RCC 7860 (cell line): ENCODE measurements around the gene THADA.

ENCODE experiments used
- DNase-seq: peaks from one replicate; pipeline ENCODE4 v3.0.0-alpha.2; 2015; ENCODE audit warnings: low spot score
- FAIRE-seq: peaks from 2 replicates; lab custom pipeline; 2012; peaks lifted over from hg19 to GRCh38; lab: Jason Lieb, UNC

Gene THADA

GRCh38 chr2:43267381-43267780 lies 328.5 kb downstream of the THADA start:
- FAIRE-seq (no peak), DNase-seq (no peak)

GRCh38 chr2:43266711-43267111 lies 329.1 kb downstream of the THADA start:
- FAIRE-seq (no peak), DNase-seq (no peak)

GRCh38 chr2:43265421-43265820 lies 330.4 kb downstream of the THADA start:
- FAIRE-seq (no peak), DNase-seq (no peak)

- DNase-seq (no peak), FAIRE-seq (no peak)
Observed at GRCh38 chr2:43265001-43265400, 330.8 kb downstream of the THADA start.

GRCh38 chr2:43262951-43263350 lies 332.9 kb downstream of the THADA start:
- DNase-seq, result no peak
- FAIRE-seq, result no peak

- no peak for FAIRE-seq
- no peak for DNase-seq
Observed at GRCh38 chr2:43262239-43262638, 333.6 kb downstream of the THADA start.

GRCh38 chr2:43259512-43259911 lies 336.3 kb downstream of the THADA start:
- no peak for DNase-seq
- no peak for FAIRE-seq

GRCh38 chr2:43258547-43259156 lies 337.2 kb downstream of the THADA start:
- FAIRE-seq (no peak), DNase-seq (no peak)

GRCh38 chr2:43255296-43255910 lies 340.4 kb downstream of the THADA start:
- DNase-seq (no peak), FAIRE-seq (no peak)

GRCh38 chr2:43254331-43254730 lies 341.5 kb downstream of the THADA start:
- DNase-seq, result no peak

GRCh38 chr2:43251171-43251731 lies 344.6 kb downstream of the THADA start:
- no peak for DNase-seq
- FAIRE-seq, result no peak

More at GRCh38 chr2:43254331-43254730, 341.5 kb downstream of the THADA start:
- FAIRE-seq, result no peak

- no peak for FAIRE-seq
Observed at GRCh38 chr2:43250015-43250414, 345.8 kb downstream of the THADA start.

GRCh38 chr2:43248621-43249020 lies 347.2 kb downstream of the THADA start:
- no peak for FAIRE-seq
- DNase-seq, result no peak

More at GRCh38 chr2:43250015-43250414, 345.8 kb downstream of the THADA start:
- no peak for DNase-seq

GRCh38 chr2:43246641-43247040 lies 349.2 kb downstream of the THADA start:
- FAIRE-seq, result no peak
- no peak for DNase-seq

- FAIRE-seq, result no peak
Observed at GRCh38 chr2:43241558-43241957, 354.3 kb downstream of the THADA start.

GRCh38 chr2:43240766-43241150 lies 355.1 kb downstream of the THADA start:
- FAIRE-seq (no peak), DNase-seq (no peak)

More at GRCh38 chr2:43241558-43241957, 354.3 kb downstream of the THADA start:
- DNase-seq, result no peak

GRCh38 chr2:43239981-43240765 lies 355.7 kb downstream of the THADA start:
- DNase-seq (no peak), FAIRE-seq (no peak)

- DNase-seq, result no peak
- no peak for FAIRE-seq
Observed at GRCh38 chr2:43238813-43239212, 357.0 kb downstream of the THADA start.

GRCh38 chr2:43238176-43238575 lies 357.7 kb downstream of the THADA start:
- DNase-seq (no peak), FAIRE-seq (no peak)

GRCh38 chr2:43233218-43234212 lies 362.3 kb downstream of the THADA start:
- no peak for DNase-seq
- no peak for FAIRE-seq
